Measurements from ENCODE around the gene APOM.

DNA sequence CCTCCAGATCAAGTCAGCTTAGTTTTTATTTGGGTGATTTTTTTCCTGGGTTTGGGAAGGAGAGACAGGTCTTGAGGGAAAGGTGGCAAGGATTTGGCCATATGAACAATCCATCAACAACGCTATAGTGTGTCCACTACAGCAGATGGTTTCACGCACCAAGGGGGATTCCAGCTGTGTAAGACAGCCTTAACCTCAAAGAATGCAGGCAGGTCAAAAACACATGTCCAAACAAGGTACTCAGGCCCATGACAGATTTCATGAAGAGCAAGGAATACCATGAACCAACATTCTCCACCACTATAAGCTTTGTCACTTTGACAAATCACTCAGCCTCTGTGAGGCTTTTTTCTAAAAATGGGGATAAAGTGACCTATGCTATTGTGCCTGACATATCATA lies 38.7 kb upstream of the APOM start:
- TF ChIP-seq EZH2 (IDR thresholded peaks at IDR 0.05; ENCODE audit: borderline replicate concordance, low read length) (no peak), CTCF (conservative IDR thresholded peaks at IDR 0.05 in 1 of 2, IDR thresholded peaks at IDR 0.05 in 1 of 2; ENCODE audit: extremely low read depth in 1 of 2, insufficient read depth in 1 of 2, low read depth in 1 of 2, low read length in 2 of 2) (no peak)

Measured in mammary epithelial cell (primary cell).